RWPE2 (cell line): ENCODE results near the gene FAM117A.
A peak's percentile ranks its signal among the peaks of the same experiment; 100 is the strongest.
"Not testable (repeated sequence)": the region's sequence is repeated elsewhere in the genome, so short reads cannot be mapped to it uniquely, and the experiment has no call there.

ENCODE experiments used
- ATAC-seq: fragments of 200-7000 bp; cut with Tn5 transposase; 3 replicates; pipeline ENCODE4 v1.9.1; 2021; ENCODE audit warnings: low read depth
- DNase-seq: peaks from one replicate; pipeline ENCODE4 v3.0.0-alpha.2; 2020; ENCODE audit warnings: low spot score
- H3K27ac ChIP-seq: fragments of 450-650 bp; 2 replicates; pipeline ENCODE4 v1.5.1; 2017; ENCODE audit warnings: mild to moderate bottlenecking; ENCODE audit not compliant: poor library complexity, severe bottlenecking
- H3K27me3 ChIP-seq: fragments of 250-450 bp; sonication (Bioruptor Pico); 2 replicates; pipeline ENCODE4 v1.5.1; 2021; ENCODE audit warnings: mild to moderate bottlenecking, moderate library complexity; ENCODE audit not compliant: insufficient read depth, poor library complexity, severe bottlenecking
- H3K36me3 ChIP-seq: fragments of 250-450 bp; sonication (Bioruptor Pico); 2 replicates; pipeline ENCODE4 v1.5.1; 2020; ENCODE audit warnings: low read depth, mild to moderate bottlenecking, moderate library complexity
- H3K4me1 ChIP-seq: fragments of 250-450 bp; sonication (Bioruptor Pico); 2 replicates; pipeline ENCODE4 v1.5.1; 2021; ENCODE audit warnings: mild to moderate bottlenecking, moderate library complexity; ENCODE audit not compliant: insufficient read depth, poor library complexity, severe bottlenecking
- H3K4me3 ChIP-seq: fragments of 250-450 bp; sonication (Bioruptor Pico); 2 replicates; pipeline ENCODE4 v1.5.1; 2021; ENCODE audit warnings: mild to moderate bottlenecking, moderate library complexity; ENCODE audit not compliant: severe bottlenecking
- H3K9me3 ChIP-seq: fragments of 250-450 bp; sonication (Bioruptor Pico); 2 replicates; pipeline ENCODE4 v1.5.1; 2021; ENCODE audit warnings: mild to moderate bottlenecking, moderate library complexity; ENCODE audit not compliant: severe bottlenecking
- TF ChIP-seq, protein P1 (sequence below): fragments of 450-650 bp; IDR thresholded peaks from one replicate; pipeline ENCODE4 v1.5.1; 2017; ENCODE audit warnings: mild to moderate bottlenecking, moderate library complexity; ENCODE audit not compliant: poor library complexity, severe bottlenecking

The FAM117A gene

DNA sequence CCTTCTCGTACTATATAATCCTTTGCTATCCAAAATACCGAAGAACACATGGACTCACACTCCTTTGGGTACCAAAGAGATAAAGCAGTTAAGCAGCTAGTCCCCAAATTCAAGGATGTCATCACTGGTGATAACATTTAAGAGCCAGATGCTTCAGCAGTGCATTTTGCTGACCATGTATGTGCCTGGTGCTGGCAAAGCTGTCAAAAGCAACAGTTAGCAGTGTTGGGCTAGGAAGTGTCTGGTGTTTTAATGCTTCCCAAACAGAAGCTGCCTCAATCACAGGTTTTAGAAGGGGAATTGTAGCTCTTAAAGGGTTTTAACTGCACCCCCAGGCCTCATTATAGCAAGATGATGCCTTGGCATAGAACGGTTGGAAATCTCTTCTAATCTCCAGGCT lies 4.7 kb downstream of the FAM117A start:
- Histone ChIP-seq H3K27me3 (no peaks in the 10 kb centered on the region), H3K9me3 (no peaks in the 10 kb centered on the region), H3K4me1 (no peaks in the 10 kb centered on the region), H3K36me3 (no peaks in the 10 kb centered on the region), H3K27ac (no peak overlapping the region), H3K4me3 (no peak overlapping the region)
- DNase-seq, result no peak
- ATAC-seq, result no peak
- TF ChIP-seq, protein P1, sequence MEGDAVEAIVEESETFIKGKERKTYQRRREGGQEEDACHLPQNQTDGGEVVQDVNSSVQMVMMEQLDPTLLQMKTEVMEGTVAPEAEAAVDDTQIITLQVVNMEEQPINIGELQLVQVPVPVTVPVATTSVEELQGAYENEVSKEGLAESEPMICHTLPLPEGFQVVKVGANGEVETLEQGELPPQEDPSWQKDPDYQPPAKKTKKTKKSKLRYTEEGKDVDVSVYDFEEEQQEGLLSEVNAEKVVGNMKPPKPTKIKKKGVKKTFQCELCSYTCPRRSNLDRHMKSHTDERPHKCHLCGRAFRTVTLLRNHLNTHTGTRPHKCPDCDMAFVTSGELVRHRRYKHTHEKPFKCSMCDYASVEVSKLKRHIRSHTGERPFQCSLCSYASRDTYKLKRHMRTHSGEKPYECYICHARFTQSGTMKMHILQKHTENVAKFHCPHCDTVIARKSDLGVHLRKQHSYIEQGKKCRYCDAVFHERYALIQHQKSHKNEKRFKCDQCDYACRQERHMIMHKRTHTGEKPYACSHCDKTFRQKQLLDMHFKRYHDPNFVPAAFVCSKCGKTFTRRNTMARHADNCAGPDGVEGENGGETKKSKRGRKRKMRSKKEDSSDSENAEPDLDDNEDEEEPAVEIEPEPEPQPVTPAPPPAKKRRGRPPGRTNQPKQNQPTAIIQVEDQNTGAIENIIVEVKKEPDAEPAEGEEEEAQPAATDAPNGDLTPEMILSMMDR, result no peak

DNA sequence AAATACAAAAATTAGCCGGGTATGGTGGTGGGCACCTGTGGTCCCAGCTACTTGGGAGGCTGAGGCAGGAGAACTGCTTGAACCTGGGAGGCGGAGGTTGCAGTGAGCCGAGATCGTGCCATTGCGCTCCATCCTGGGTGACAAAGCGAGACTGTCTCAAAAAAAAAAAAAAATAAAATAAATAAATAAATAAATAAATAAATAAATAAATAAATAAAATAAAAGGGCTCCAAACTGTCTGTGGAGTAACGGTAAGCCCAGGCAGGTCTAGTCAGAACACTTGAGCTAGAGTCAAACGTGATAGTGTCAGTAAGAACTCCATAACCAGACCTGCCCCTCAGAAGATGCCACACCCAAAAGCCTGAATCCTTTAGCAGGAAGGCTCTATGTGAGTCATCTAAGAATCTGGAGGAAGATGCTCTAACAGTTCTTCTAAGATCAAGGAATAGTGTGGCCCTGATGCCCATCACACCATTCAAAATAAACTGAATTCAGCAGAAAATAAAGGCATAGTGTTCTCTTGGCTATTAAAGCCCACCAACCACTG lies 5.4 kb downstream of the FAM117A start:
- H3K27ac ChIP-seq, H3K27me3 ChIP-seq, H3K4me3 ChIP-seq, H3K36me3 ChIP-seq, DNase-seq, H3K9me3 ChIP-seq, H3K4me1 ChIP-seq: not testable (repeated sequence)
- 0 out of 3 replicates have a peak, but pooled peaks have one; percentile 38 for ATAC-seq

DNA sequence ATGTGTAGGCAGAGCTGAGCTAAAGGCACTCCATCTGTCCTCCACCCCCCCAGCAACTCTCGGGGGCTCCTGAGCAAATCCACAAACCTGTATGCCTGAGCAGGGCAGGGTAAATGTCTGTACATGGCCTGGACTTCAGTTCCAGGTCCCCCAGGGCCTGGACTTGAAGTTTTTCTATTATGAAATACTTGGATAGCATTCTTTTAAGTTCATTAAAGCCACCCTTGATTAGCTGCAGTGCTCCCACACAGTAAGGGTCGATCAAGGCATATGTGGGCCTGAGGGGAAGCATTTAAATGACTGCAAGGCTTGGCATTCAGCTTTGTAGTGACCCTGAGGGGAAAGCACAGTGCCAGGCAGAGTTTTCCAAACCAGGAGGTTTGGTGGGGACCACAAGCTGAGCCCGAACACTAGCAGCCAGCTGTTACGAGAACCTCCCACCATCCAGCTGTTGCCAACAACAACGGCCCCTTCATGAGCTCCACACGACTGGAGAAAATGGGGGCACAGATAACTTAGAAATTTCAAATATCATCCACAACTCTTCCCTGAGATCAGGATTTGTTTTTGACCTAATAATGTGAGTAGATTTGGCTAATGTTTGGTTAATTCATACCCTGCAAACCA lies 6.7 kb downstream of the FAM117A start:
- ATAC-seq, result no peak
- H3K27me3 ChIP-seq, result no peaks in the 10 kb centered on the region
- TF ChIP-seq, protein P1, result no peak
- no peaks in the 10 kb centered on the region for H3K36me3 ChIP-seq
- no peak overlapping the region for H3K4me3 ChIP-seq
- no peak for DNase-seq
- H3K4me1 ChIP-seq, result no peaks in the 10 kb centered on the region
- H3K9me3 ChIP-seq, result no peaks in the 10 kb centered on the region
- H3K27ac ChIP-seq, result no peak overlapping the region

DNA sequence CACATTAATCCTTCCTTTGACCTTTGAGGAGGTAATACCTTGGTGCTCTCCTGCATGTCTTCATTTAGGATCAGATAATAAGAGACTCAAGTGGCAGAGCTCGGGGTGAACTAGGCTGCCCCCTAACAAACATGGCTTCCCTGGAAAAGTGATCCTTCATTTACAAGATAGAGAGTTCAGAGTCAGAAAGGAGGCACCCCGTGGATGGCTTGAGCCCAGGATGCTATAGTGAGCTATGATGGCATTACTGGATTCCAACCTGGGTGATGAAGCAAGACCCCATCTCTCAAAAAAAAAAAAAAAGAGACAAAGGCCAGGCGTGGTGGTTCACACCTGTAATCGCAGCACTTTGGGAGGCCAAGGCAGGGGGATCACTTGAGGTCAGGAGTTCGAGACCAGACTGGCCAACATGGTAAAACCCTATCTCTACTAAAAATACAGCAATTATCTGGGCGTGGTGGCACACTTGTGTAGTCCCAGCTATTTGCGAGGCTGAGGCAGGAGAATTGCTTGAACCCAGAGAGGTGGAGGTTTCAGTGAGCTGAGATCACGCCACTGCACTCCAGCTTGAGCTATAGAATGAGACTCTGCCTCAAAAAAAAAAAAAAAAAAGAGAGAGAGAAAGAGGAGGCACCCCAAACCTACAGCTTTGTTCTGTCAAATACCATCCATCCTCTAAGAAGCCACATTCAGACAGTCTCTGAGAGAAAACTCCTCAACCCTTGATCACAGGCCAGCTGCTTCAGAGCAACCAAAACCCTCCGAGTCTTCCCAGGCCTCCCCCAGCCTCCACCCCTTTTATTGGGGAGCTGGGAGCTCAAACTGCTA lies 7.4 kb downstream of the FAM117A start:
- H3K4me3 ChIP-seq, result no peak overlapping the region

DNA sequence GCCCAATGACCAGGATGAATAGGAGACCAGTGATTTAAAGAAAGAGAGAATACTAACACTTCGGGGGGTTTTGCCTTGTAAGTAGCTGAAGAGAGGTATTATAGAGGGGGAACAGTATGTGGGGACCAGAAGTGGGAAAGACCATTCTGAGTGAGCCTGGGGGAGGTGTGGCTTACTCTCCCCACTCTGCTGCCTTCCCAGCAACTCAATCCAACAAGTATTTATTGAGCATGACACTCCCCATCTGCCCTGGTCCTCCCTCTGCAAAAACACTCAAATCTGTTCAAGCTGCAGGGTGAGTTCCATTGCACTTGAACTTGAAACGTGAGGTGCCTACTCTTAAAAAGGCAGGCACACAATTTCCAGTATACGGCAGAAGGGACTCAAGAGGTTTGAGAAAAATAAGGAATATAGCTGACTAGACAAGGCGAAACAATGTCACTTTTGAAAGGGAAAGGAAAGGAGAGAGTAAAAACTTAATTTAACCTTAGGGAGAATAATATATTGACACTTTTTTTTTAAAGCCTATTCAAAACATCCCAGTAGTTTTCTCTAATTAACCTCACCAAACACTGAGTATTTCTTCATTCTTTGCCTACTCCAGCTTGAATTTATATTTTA lies 8.2 kb downstream of the FAM117A start:
- H3K4me1 ChIP-seq, result no peaks in the 10 kb centered on the region
- no peak overlapping the region for H3K27ac ChIP-seq
- no peak for DNase-seq

More for the DNA sequence above, 7.4 kb downstream of the FAM117A start:
- Histone ChIP-seq H3K27ac (no peak overlapping the region), H3K4me1 (no peaks in the 10 kb centered on the region), H3K36me3 (no peaks in the 10 kb centered on the region), H3K9me3 (no peaks in the 10 kb centered on the region), H3K27me3 (no peaks in the 10 kb centered on the region)
- no peak for ATAC-seq
- DNase-seq, result no peak
- TF ChIP-seq, protein P1, result no peak

More for the DNA sequence above, 8.2 kb downstream of the FAM117A start:
- no peak overlapping the region for H3K4me3 ChIP-seq
- H3K27me3 ChIP-seq, result no peaks in the 10 kb centered on the region
- TF ChIP-seq, protein P1, result no peak
- H3K9me3 ChIP-seq, result no peaks in the 10 kb centered on the region
- no peak for ATAC-seq
- H3K36me3 ChIP-seq, result no peaks in the 10 kb centered on the region
